Naive thymus-derived CD8-positive, alpha-beta T cell (primary cell): ENCODE results near the gene CIB4. TPM values are rescaled to one million over a fixed set of nuclear protein-coding genes. Genes with fewer than 3 reads are reported as not detected.
"Not testable (repeated sequence)": the region's sequence is repeated elsewhere in the genome, so short reads cannot be mapped to it uniquely, and the experiment has no call there.

Source experiments
- ATAC-seq, 2 donors: fragments of 150-1000 bp; cut with Tn5 transposase in 1 of 2; sonication (Bioruptor Pico), chemical (Tn5 transposase) in 1 of 2; 1 replicate in 1 of 2; 2 replicates in 1 of 2; pipeline ENCODE4 v1.10.0; 2021; ENCODE audit warnings: mild to moderate bottlenecking in 2 of 2, moderate library complexity in 2 of 2
- POLR2A ChIA-PET: fragments of 350-600 bp; sonication (Branson Sonifier 250); formaldehyde crosslinking; loops from one replicate; lab custom pipeline; 2021; ENCODE audit warnings: antibody characterized with exemption; lab: Charles Lee
- DNase-seq, 10 donors: peaks; one replicate each; pipeline versions ENCODE4 v3.0.0 to v3.0.0-alpha.2; 2020 to 2022
- H3K27ac Mint-ChIP-seq, 10 donors: one replicate each; pipeline ENCODE4 v1.8.0; 2020 to 2022; ENCODE audit warnings: mild to moderate bottlenecking in 10 of 10, mixed read lengths in 10 of 10, moderate library complexity in 4 of 10, inconsistent platforms in 1 of 10
- H3K27me3 Mint-ChIP-seq, 5 donors: one replicate each; pipeline ENCODE4 v1.8.0; 2021 to 2022; ENCODE audit warnings: mixed read lengths in 5 of 5
- H3K36me3 Mint-ChIP-seq, 3 donors: one replicate each; pipeline ENCODE4 v1.8.0; 2020 to 2022; ENCODE audit warnings: mixed read lengths in 3 of 3, mild to moderate bottlenecking in 2 of 3, inconsistent platforms in 1 of 3
- H3K4me1 Mint-ChIP-seq, 4 donors: one replicate each; pipeline ENCODE4 v1.8.0; 2021 to 2022; ENCODE audit warnings: mixed read lengths in 4 of 4
- H3K4me3 Mint-ChIP-seq, 10 donors: one replicate each; pipeline ENCODE4 v1.8.0; 2020 to 2022; ENCODE audit warnings: mild to moderate bottlenecking in 10 of 10, mixed read lengths in 10 of 10, moderate library complexity in 6 of 10, inconsistent platforms in 1 of 10
- H3K9me3 Mint-ChIP-seq, 9 donors: one replicate each; pipeline ENCODE4 v1.8.0; 2020 to 2022; ENCODE audit warnings: mixed read lengths in 9 of 9, mild to moderate bottlenecking in 3 of 9, inconsistent platforms in 1 of 9, moderate library complexity in 1 of 9
- polyA plus RNA-seq, 3 donors: library from polyadenylated mRNA; unstranded; fragments of 300-500 nt; fragmentation: Illumina TruSeq; gene quantifications; one replicate each; pipeline ENCODE4 v1.2.3, GENCODE V29; 2021
- total RNA-seq, 8 experiments: library from RNA in 2 of 8; stranded (reverse) in 2 of 8; gene quantifications; one replicate each; pipeline ENCODE4 v1.2.3 and lab custom pipeline; 2021 to 2026

Gene CIB4
- total and polyA plus RNA-seq, 5 experiments from 2014 or later, result not detected

GRCh38 chr2:26674002-26674751, 33.0 kb upstream of the CIB4 start:
- Mint-ChIP-seq H3K36me3 (peaks cover 0 to 12% (median 0%) of the 10 kb centered on the region in 3 donors), H3K4me3 (no peak overlapping the region), H3K27me3 (peaks cover 16 to 41% (median 30%) of the 10 kb centered on the region in 5 donors), H3K4me1 (peaks cover 0 to 2% (median 0%) of the 10 kb centered on the region in 4 donors), H3K9me3 (peaks cover 0 to 10% (median 3%) of the 10 kb centered on the region in 9 donors), H3K27ac (no peak overlapping the region)
- POLR2A ChIA-PET, result no interaction called here
- no peak for ATAC-seq
- no peak for DNase-seq

- POLR2A ChIA-PET, result no interaction called here
- H3K27ac Mint-ChIP-seq, result peak overlapping the region in 1 of 10 donors; percentile 24
- H3K4me3 Mint-ChIP-seq, result no peak overlapping the region
- peaks cover 17 to 53% (median 36%) of the 10 kb centered on the region in 5 donors for H3K27me3 Mint-ChIP-seq
- H3K4me1 Mint-ChIP-seq, result peaks cover 0 to 2% (median 0%) of the 10 kb centered on the region in 4 donors
- ATAC-seq (no peak), DNase-seq (no peak)
- peaks cover 0 to 7% (median 3%) of the 10 kb centered on the region in 9 donors for H3K9me3 Mint-ChIP-seq
- H3K36me3 Mint-ChIP-seq, result peaks cover 0 to 8% (median 0%) of the 10 kb centered on the region in 3 donors
These were observed 31.7 kb upstream of the CIB4 start for GRCh38 chr2:26672818-26673393.

- DNase-seq, result no peak
These were observed 31.1 kb upstream of the CIB4 start for GRCh38 chr2:26672112-26672817.

GRCh38 chr2:26671691-26672090, 30.5 kb upstream of the CIB4 start:
- DNase-seq, result no peak

More at GRCh38 chr2:26672112-26672817, 31.1 kb upstream of the CIB4 start:
- no peak overlapping the region for H3K4me3 Mint-ChIP-seq
- H3K9me3 Mint-ChIP-seq, result peaks cover 0 to 2% (median 0%) of the 10 kb centered on the region in 9 donors
- peaks cover 19 to 59% (median 38%) of the 10 kb centered on the region in 5 donors for H3K27me3 Mint-ChIP-seq
- no peak overlapping the region for H3K27ac Mint-ChIP-seq
- ATAC-seq, result no peak
- peaks cover 0 to 2% (median 0%) of the 10 kb centered on the region in 4 donors for H3K4me1 Mint-ChIP-seq
- POLR2A ChIA-PET, result no interaction called here
- H3K36me3 Mint-ChIP-seq, result peaks cover 0 to 2% (median 0%) of the 10 kb centered on the region in 3 donors

GRCh38 chr2:26670931-26671460, 29.8 kb upstream of the CIB4 start:
- Mint-ChIP-seq H3K9me3 (peaks cover 0 to 8% (median 0%) of the 10 kb centered on the region in 9 donors), H3K4me3 (no peak overlapping the region), H3K4me1 (no peaks in the 10 kb centered on the region), H3K27ac (no peak overlapping the region), H3K36me3 (peaks cover 0 to 6% (median 0%) of the 10 kb centered on the region in 3 donors), H3K27me3 (peaks cover 25 to 65% (median 40%) of the 10 kb centered on the region in 5 donors)
- no peak for ATAC-seq
- no peak for DNase-seq
- POLR2A ChIA-PET, result no interaction called here

More at GRCh38 chr2:26671691-26672090, 30.5 kb upstream of the CIB4 start:
- no peak for ATAC-seq
- H3K9me3 Mint-ChIP-seq, result peaks cover 0 to 5% (median 0%) of the 10 kb centered on the region in 9 donors
- H3K27ac Mint-ChIP-seq, result no peak overlapping the region
- H3K36me3 Mint-ChIP-seq, result peaks cover 0 to 5% (median 0%) of the 10 kb centered on the region in 3 donors
- POLR2A ChIA-PET, result no interaction called here
- H3K4me3 Mint-ChIP-seq, result no peak overlapping the region
- H3K4me1 Mint-ChIP-seq, result peaks cover 0 to 2% (median 0%) of the 10 kb centered on the region in 4 donors
- H3K27me3 Mint-ChIP-seq, result peaks cover 23 to 63% (median 42%) of the 10 kb centered on the region in 5 donors

GRCh38 chr2:26670171-26670570, 29.0 kb upstream of the CIB4 start:
- POLR2A ChIA-PET, result no interaction called here
- peaks cover 30 to 67% (median 44%) of the 10 kb centered on the region in 5 donors for H3K27me3 Mint-ChIP-seq
- peaks cover 0 to 11% (median 0%) of the 10 kb centered on the region in 3 donors for H3K36me3 Mint-ChIP-seq

GRCh38 chr2:26668856-26669750, 27.9 kb upstream of the CIB4 start:
- DNase-seq, result no peak
- Mint-ChIP-seq H3K4me3 (peak overlapping the region in 1 of 10 donors; percentile 51), H3K27ac (no peak overlapping the region), H3K4me1 (no peaks in the 10 kb centered on the region), H3K9me3 (peaks cover 0 to 12% (median 3%) of the 10 kb centered on the region in 9 donors), H3K27me3 (peaks cover 27 to 73% (median 51%) of the 10 kb centered on the region in 5 donors), H3K36me3 (peaks cover 0 to 11% (median 0%) of the 10 kb centered on the region in 3 donors)
- POLR2A ChIA-PET, result no interaction called here
- ATAC-seq, result no peak

More at GRCh38 chr2:26670171-26670570, 29.0 kb upstream of the CIB4 start:
- ATAC-seq (no peak), DNase-seq (no peak)
- no peak overlapping the region for H3K4me3 Mint-ChIP-seq
- H3K27ac Mint-ChIP-seq, result no peak overlapping the region
- H3K4me1 Mint-ChIP-seq, result no peaks in the 10 kb centered on the region
- H3K9me3 Mint-ChIP-seq, result peaks cover 0 to 12% (median 3%) of the 10 kb centered on the region in 9 donors

- H3K27ac Mint-ChIP-seq, result no peak overlapping the region
- no peak overlapping the region for H3K4me3 Mint-ChIP-seq
- no peak for ATAC-seq
- peaks cover 0 to 11% (median 0%) of the 10 kb centered on the region in 3 donors for H3K36me3 Mint-ChIP-seq
- peaks cover 26 to 70% (median 50%) of the 10 kb centered on the region in 5 donors for H3K27me3 Mint-ChIP-seq
- H3K4me1 Mint-ChIP-seq, result no peaks in the 10 kb centered on the region
- POLR2A ChIA-PET, result no interaction called here
- H3K9me3 Mint-ChIP-seq, result peaks cover 0 to 12% (median 3%) of the 10 kb centered on the region in 9 donors
- DNase-seq, result no peak
These were observed 26.9 kb upstream of the CIB4 start for GRCh38 chr2:26668041-26668440.

GRCh38 chr2:26666671-26667070, 25.5 kb upstream of the CIB4 start:
- Mint-ChIP-seq H3K4me3 (no peak overlapping the region), H3K4me1 (no peaks in the 10 kb centered on the region), H3K27ac (no peak overlapping the region), H3K27me3 (peaks cover 24 to 60% (median 45%) of the 10 kb centered on the region in 5 donors), H3K36me3 (peaks cover 0 to 11% (median 0%) of the 10 kb centered on the region in 3 donors), H3K9me3 (peaks cover 0 to 12% (median 3%) of the 10 kb centered on the region in 9 donors)
- POLR2A ChIA-PET, result no interaction called here
- ATAC-seq, result no peak
- DNase-seq, result no peak

GRCh38 chr2:26665296-26665695, 24.1 kb upstream of the CIB4 start:
- ATAC-seq, H3K4me1 Mint-ChIP-seq, H3K27ac Mint-ChIP-seq, POLR2A ChIA-PET, H3K4me3 Mint-ChIP-seq, DNase-seq: not testable (repeated sequence)
- Mint-ChIP-seq H3K27me3 (peaks cover 21 to 56% (median 40%) of the 10 kb centered on the region in 5 donors), H3K36me3 (peaks cover 0 to 15% (median 0%) of the 10 kb centered on the region in 3 donors), H3K9me3 (peaks cover 2 to 24% (median 15%) of the 10 kb centered on the region in 9 donors)

GRCh38 chr2:26660363-26660962, 19.3 kb upstream of the CIB4 start:
- no peak overlapping the region for H3K4me3 Mint-ChIP-seq
- H3K36me3 Mint-ChIP-seq, result peaks cover 0 to 18% (median 4%) of the 10 kb centered on the region in 3 donors
- no peak overlapping the region for H3K27ac Mint-ChIP-seq
- peaks cover 2 to 22% (median 10%) of the 10 kb centered on the region in 5 donors for H3K27me3 Mint-ChIP-seq
- ATAC-seq (no peak), DNase-seq (no peak)
- peaks cover 6 to 33% (median 25%) of the 10 kb centered on the region in 9 donors for H3K9me3 Mint-ChIP-seq
- no peaks in the 10 kb centered on the region for H3K4me1 Mint-ChIP-seq
- POLR2A ChIA-PET, result no interaction called here
